GM18867 (cell line): ENCODE data around the gene LDLRAD3.

ENCODE experiments used
- ATAC-seq: cut with Tn5 transposase; IDR thresholded peaks from one replicate; pipeline ENCODE4 v1.9.1; 2021; ENCODE audit warnings: mild to moderate bottlenecking, moderate library complexity; ENCODE audit not compliant: unreplicated experiment

Gene LDLRAD3

DNA sequence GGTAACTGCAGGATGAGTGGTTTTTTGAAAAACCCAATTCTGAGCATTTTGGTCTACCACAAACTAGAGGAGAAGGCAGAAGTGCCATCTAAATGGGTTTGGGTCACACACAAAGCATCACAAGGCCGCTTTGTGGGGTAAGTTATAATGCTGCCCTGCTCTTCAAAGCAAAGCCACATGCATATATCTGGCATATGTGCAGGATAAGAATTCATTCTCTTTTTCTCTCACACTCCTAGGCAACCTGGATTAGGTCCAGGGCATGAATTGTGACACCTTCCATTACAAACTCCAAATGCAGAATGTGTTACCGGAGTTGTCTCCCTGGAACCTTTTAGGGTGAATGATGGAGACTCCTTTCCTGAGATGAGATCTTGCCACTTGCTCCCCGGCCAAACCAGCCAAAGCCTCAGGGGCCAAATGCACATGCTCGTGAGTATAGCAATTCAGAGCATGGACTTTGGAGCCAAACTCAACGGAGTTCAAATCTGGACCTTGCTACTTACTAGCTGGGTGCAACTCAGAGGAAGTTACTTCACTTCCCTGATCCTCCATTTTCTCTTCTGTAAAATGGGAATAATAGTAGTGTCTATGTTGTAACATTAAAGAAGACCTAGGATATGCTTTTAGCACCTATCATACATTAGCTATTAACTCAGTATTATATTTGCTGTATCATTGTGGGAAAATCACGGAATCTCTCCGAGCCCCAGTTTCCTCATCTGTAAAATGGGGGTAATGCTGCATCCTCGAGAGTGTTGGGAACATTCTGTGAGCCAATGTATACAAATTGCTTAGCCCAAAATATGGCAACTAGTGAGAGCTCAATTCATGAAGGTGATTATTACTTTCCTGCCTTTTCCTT lies 248.8 kb downstream of the LDLRAD3 start:
- no peak for ATAC-seq

DNA sequence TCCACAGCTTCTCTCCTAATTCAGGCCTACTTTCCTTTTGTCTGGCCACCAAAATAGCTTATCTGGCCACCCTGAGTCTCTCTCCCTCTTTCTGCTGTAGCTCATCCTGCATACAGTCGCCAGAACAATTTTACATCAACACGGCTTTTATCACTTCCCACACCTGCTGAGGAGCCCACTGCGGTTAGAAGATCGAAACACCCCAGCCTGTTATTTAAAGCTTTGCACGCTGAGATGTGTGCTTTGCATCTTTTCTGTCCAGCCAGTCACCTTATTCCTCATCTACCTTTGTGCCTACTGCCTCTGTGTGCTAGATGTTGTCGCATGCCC lies 249.4 kb downstream of the LDLRAD3 start:
- no peak for ATAC-seq

DNA sequence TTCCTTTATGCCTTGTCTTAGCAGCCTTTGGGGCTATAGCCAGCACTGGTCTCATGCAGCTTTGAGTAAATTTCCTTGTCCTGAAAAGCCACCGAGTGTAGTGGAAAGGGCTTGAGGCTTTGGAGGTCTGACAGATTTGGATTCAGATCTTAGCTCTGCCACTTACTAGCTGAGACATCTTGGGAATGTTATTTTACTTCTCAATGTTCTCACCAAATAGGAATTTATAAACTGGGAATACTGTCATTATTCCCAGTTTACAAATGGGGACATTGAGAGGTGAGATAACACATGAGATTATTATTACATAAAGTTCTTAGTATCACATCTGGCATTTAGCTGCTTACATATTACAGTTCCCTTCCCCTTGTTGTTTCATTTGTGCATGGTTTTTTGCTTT lies 249.9 kb downstream of the LDLRAD3 start:
- no peak for ATAC-seq

DNA sequence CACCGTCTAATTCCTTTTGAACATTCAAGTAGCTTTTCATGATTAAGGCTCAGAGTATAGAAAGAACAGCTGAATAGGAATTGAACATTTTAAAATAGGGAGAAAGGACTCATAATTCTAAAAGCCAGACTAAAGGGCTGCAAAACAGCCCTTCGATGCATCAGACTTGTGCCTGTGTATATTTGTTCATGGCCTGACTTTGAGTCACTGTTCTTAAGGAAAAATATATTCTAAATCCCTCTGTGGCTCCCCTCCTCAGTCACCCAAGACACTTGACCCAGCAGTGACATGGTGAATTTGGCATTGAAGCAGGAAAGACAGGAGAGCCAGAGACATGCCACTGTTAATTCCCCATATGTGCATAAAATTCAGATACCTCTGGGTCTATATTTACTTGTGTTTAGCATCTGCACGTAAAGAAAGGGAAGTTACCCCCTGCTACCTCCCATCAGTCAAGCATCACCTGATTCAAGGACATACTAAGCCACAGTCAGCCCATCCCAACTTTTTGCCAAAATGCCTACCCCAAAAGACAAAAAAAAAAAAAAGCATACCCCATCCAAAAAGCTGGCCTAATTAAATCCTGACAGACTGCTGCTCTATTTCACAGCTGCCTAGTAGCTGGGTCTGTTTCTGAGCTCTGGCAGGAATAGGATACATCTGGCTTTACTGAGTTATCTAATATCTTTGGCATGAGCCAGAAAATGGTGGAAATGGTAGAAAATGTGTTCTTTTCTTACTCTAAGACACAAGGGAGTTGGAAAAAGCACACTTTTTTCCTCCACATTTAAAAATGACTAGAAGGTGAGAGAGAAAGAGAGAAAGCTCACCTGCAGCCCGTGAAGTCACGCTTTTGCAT lies 251.9 kb downstream of the LDLRAD3 start:
- no peak for ATAC-seq

DNA sequence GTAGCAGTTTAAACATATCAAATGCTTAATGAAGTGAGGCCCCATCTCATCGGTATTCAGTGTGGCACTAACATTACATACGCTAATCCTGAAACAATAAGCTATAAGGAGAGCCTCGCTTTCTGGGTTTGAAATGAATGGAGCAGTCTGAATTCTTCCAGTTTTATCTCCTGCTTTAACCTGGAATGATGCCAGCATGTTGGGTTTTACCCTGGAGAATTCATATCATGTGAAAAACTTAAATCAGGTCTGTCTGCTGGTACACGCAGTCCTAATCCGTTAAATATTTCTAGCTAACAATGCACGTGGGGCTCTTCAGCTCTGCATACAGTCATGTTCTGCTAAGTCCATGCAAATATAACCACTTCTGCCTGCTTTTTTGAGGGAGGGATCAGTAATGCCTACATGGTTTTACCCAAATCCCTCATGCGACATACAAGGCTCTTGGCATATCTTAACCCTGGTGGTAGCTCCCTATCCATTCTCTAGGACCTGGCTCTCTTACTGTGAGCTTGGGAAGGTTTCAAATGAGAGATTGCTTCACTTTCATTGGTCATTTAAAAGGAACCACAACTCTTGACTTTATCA lies 252.6 kb downstream of the LDLRAD3 start:
- no peak for ATAC-seq

DNA sequence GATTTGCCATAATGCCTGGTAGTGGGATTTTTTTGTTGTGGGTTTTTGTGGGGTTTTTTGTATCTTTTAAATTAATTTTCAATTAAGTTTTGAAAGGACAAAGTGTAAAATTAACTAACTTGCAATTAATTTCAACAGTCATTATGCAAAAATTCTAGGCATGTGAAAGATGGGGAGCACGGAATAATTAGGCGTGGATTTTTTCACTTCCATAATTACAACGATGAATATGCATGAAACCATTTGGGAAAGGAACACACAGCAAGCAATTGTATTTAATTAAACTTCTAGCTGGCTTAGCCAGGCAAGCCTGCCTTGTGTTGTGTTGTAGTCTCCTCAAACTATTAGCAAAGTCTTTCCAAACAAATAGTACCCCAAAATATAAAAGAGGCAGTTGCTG lies 257.5 kb downstream of the LDLRAD3 start:
- ATAC-seq, result no peak

DNA sequence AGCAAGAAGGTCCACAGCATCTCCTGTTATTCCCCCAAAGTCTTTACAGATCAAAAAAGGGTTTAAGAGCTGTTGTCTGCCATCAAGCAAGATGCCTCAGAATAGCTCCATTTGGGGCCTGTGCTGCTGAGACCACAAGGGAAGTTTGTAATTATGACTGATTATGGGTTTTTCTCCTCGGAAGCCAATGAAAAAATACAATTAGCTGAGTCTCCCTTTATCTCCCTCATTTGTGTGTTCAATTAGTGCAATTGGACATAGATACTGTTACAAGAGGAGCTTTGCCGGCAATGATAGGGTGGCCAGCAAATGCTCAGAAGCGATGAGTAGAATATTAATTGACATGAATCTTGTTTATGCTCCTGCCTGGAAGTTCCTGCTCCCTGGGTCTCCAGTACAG lies 261.7 kb downstream of the LDLRAD3 start:
- no peak for ATAC-seq

DNA sequence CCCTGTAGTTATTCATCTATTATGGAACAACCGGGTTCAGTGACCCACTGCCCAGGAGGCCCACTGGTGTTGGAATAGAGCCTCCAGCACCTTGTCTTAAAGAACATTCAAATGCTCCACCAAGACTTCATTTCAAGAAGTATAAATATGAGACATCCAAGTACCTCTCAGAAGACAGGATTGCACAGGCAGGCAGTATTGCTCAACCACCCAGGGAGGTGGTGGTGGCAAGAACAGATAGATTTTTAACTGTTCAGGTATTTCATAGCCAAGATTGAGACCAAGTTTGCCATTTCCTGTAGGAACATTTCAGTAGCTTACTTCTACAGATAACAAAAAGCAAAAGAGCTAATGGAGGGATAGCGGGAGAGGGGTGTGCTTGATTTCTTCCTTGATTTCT lies 266.7 kb downstream of the LDLRAD3 start:
- no peak for ATAC-seq

DNA sequence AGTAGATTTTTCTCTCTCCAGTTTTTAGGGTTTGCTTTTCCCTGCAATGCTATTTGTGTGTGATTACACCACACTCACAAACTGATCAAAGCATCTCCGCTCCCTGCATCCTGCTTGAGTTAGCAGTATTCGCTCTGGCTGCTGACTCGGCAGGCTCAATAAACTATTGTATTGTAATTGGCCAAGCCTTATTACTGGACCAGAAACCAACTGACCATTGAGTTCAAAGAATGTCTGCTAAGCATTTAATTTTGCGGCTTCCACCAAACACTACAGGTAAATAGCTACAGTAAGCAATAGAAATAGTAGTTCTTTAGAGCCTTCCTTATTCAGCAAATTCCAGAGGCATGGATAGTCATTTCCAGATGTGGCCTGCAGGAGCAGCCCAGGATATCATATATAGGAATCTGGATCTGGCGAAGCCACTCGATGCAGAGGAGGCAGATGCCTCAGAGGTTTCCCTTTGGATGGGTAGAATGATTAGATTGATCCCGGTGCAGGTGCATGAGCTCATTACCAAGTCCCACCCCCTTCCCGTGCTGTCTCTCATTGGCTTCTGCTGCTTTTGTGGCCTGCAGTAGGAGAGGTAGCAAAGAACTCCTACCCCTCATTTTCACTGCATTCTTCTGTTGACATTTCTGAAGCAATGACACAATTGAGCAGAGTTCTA lies 268.0 kb downstream of the LDLRAD3 start:
- ATAC-seq, result no peak

DNA sequence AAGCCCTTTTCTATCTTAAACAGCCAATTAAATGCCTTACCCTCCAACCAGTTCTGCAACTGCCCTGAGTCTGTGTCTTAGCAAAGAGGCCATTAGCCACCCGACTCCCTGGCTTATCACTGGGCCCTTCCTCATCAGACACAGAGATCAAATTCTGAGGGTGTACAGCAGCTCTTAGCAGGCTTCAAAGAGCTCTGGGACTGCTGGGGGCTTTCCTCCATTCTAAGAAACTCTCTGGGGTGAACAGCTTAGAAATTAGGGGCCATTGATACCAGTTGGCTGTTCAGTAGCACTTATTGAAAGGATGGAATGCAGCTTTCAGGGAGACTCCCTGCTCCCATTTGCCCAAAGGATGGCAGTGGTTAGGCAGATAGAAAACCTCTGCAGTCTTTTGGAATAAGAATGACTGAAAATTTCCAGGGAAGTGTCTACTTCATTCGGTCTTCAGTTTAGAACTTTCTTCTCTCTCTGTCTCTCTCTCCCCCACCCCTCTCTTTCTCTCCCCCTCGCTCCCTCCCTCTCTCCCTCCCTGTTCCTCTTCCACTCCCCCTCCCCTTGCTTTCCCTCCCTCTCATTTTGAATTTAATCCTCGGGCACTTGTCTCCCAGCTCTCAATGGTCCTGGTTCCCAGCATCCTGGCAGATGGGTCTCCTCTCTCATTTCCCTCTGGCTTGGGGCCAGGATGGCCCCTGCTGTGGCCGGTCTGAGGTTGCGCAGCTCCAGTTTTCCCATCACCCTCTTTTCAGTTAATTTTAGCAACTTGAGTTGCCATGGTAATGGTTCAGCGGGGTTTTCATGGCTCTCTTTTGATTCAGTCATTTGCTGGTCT lies 268.9 kb downstream of the LDLRAD3 start:
- ATAC-seq, result no peak

DNA sequence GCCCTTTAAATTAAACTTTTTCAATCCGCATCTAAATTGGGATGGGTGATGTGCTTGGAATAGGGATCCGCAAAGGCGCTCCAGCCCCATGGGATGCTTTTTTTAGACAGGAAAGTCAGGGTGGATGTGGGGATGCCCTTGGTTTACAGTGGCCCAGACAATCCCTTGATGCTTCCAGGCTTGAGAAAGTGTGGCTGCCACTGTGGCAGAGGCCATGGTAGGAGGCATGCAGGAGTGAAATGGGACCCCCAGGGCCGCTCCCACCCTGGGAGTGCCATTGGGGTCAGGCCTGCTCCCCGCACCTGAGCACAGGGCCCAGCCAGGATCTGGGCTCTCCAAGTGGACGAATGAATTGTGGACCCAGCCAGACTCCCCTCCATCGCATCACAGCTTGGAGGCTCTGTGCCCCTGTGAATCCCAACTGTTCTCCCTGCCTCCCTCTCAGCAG lies 269.6 kb downstream of the LDLRAD3 start:
- ATAC-seq, result no peak

DNA sequence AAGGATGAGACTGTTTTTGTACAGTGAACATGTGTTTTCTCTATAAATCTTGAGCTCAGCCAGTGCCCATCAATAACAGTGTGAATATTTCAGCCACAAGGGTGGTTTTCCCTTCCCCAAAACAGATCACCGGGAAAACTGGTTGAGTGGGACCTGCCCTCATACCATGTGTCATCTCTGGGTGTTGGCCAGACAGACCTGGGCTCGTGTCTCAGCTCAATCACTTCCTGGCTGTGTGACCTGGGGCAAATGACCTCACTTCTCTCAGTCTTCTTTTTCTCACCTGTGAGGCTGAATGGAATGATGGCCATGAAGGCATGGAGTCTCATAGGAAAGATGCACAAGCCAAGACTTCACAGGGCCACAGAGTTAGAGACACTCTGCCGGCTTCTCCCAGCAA lies 270.6 kb downstream of the LDLRAD3 start:
- ATAC-seq, result no peak

DNA sequence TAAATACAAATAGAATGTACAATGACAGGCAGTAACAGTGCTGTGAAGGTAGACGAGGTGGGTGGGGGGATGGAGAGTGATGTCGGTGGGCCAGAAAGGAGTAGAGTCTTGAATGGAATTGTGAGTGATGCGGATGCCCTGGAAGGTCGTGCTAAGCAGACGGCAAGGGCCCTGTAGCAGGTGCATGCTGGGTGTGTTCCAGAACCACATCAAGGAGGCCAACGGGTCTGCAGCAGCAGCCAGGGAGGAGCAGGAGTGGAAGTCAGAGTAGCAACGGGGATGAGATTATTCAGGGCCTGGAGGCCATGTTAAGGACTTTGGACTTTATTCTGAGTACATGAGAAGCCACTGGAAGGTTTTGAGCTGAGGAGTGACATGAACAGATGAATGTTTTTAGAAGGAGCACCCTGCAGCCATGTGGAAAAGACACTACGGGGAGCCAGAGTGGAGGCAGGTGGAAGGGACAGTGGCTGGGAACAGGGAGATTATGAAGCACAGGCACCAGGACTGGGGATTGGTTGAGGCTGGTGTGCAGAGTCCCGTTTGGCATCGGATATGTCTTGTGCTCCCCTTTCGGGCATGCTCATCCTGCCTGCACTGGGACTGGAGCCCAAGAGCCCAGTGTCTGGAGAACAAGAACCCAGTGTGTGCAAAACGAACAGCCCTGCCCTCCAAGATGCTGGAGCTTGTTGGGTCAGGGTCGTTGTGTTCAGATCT lies 271.3 kb downstream of the LDLRAD3 start:
- no peak for ATAC-seq

DNA sequence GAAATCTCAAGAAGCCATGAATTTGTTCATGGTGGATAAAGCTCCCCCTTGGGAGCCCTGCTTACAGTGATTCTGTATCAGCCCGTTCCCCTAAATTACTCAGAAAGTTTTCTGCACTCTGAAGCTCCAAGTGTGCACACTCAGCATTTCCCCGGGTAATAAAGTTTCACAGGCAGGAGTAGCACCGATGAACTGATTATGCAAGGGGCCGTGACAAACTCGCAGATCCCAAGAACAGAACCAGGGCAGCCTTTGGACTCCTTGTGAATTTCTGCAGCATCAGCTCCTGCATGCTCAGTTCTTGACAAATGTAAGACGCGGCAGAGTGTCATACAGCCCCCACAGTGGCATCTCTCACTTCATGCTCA lies 271.8 kb downstream of the LDLRAD3 start:
- no peak for ATAC-seq

DNA sequence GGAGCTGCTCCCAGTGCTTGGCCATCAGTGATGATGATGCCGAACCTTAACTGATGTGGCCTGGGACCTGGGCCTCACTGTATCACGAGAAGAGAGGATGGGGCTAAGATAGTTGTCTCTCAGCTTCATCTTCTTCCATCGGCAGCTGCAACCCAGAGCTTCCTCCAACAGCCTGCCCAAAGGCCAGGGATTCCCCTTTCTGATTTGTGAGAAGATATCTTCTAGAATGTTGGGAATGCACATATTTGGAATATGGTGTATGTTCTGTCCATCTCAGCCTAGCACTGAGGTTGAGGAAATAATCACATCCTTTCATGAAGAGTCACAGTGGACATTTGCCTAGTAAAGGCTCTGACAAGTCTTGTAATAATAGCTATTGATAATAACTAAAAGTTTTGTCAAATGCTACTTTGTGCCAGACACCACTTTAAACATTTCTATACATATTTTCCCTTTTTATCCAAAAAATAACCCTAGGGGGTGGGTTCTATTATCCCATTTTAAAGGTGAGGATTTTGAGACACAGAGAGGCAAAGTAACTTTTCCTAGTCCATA lies 272.3 kb downstream of the LDLRAD3 start:
- ATAC-seq, result no peak

DNA sequence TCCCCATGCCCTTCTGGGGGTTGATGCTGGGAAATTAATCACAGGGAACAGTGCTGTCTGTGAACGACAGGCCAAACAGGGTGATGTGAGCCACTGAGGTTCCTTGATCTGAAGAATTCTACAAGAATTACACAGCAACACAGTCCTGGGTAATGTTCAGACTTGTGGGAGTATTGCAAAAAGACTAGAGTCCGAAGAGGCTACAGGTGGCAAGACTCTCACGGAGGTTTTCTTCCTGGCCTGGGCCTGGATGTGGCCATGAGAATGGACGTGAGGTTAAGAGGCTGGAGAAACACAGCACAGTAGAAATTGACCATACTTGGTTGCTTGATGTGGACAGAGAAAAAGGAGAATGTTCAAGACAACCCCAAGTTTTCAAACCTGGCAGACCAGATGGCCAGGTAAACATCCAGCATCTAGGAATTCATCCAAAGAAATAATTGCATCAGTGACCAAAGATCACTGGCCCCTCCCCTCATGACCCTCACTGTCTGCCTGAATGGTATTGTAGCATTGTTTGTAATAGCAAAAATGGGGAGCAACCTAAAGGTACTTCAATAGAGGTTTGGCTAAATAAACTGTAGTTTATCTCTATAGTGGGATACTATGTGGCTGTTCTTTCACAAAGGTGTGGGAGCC lies 274.5 kb downstream of the LDLRAD3 start:
- ATAC-seq, result no peak

DNA sequence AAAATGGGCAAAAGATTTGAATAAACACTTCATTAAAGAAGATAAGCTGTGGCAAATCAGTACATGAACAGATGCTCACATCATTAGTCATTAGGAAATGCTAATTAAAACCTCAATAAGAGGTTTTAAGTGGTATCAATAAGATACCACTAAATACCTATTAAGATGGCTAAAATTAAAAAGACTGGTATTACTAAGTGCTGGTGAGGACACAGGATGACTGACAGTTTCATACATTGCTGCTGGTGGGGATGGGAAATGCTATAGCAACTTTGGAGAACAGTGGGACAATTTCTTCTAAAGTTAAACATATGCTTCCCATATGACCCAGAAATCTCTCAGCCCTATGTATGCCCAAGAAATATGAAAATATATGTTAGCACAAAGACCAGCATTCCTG lies 276.1 kb downstream of the LDLRAD3 start:
- no peak for ATAC-seq

DNA sequence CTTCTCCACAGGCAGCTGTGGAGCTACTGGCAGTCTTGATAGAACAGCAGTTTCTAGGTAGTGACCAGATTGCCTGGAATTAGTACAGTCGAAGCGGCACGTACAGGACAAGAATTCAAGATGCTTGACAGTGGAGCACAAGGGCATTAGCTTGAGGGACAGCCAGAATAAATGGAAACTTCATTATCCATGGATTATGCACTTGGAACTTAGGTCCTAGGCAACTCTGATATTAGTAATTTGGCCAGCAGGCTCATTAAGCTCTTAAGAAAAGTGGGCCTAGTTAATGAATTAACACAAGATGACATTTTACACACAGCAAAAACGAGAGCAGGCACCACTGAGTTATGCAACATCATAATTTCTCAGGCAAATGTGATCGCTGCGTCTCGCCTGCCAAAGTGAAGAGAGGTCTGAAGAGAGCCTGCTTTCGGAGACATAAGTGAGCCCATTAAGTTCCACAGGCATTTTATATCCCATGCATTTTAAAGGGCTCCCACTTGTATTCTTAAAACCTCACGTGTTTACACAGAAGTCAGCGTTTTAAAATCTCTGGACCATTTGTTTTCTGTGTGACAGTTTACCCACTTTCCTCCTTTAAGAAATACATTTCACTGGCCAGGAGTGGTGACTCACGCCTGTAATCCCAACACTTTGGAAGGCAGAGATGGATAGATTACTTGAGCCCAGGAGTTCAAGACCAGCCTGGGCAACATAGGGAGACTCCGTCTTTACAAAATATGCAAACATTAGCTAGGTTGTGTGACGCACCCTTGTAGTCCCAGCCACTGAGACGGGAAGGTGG lies 279.2 kb downstream of the LDLRAD3 start:
- ATAC-seq, result no peak
